GM19193 (cell line): ENCODE measurements around the gene SLC34A3.

Source experiments
- POLR2A ChIP-seq: IDR thresholded peaks from 4 replicates; pipeline ENCODE4 v1.6.1; 2011; ENCODE audit not compliant: insufficient read depth, insufficient read length; ENCODE audit errors: extremely low read depth

SLC34A3 gene

DNA sequence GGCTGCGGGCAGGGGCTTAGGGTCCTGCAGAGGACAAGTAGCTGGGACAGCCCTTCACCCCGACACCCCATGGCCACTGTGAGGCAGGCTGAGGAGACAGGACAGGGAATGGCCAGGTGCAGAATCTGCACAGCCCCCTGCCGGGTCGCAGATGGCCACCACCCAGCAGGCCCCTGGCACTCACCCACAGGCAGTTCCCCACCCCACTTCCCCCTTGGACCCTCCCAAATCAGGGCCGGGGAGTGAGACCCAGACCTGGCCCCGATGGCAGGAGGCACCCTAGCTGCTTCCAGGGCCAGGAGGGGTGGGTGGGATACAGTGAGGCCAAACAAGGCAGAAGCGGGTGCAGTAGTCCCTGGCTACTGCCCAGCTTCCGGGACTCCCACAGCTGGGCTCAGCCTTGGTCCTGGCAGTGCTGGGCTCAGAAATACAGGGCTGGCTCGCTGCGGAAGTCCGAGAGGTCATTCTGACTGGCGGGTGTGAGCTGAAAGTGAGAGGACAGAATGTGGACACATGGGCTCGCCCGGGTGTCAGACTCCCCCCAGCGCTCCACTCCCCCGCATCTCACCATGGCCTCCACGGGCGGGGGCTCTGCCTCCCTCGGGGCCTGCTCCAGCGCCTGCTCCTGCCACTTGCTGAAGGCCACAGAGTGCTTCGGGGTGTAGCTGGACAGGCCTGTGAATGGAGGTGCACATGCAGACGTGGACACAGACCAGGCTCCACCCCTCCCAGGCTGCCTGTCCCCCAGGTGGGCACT is 38.8 kb upstream of the SLC34A3 start:
- no peak for TF ChIP-seq POLR2A

- TF ChIP-seq POLR2A = no peak
These were observed 38.3 kb upstream of the SLC34A3 start for GRCh38 chr9:137192448-137192780.

DNA sequence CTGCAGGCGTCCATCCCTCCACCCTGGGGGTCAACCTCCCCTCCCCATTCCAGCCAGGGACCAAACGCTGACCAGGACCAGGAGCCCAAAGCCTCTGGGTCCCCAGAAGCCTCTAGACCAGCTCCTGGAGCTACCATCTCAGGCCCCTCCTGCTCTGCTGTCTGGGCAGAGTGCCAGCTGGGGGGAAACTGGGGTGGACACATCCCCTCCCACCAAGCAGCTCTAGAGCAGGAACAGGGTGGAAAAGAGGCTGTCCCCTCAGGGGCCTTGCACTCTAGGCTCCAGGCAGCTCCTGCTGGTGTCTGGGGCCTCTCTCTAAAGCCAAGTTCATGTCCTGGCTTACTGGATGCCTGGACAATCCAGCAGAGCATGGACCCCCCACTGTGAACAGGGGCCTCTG is 37.8 kb upstream of the SLC34A3 start:
- TF ChIP-seq POLR2A = no peak

- TF ChIP-seq POLR2A = no peak
These were observed 36.9 kb upstream of the SLC34A3 start for GRCh38 chr9:137193771-137194170.

- TF ChIP-seq POLR2A = no peak
These were observed 36.3 kb upstream of the SLC34A3 start for GRCh38 chr9:137194388-137194787.

- TF ChIP-seq POLR2A = no peak
These were observed 35.8 kb upstream of the SLC34A3 start for GRCh38 chr9:137194909-137195308.

GRCh38 chr9:137195525-137196220 is 35.0 kb upstream of the SLC34A3 start:
- no peak for TF ChIP-seq POLR2A

GRCh38 chr9:137198051-137198901 is 32.4 kb upstream of the SLC34A3 start:
- no peak for TF ChIP-seq POLR2A

GRCh38 chr9:137198902-137199283 is 31.8 kb upstream of the SLC34A3 start:
- TF ChIP-seq POLR2A = no peak

DNA sequence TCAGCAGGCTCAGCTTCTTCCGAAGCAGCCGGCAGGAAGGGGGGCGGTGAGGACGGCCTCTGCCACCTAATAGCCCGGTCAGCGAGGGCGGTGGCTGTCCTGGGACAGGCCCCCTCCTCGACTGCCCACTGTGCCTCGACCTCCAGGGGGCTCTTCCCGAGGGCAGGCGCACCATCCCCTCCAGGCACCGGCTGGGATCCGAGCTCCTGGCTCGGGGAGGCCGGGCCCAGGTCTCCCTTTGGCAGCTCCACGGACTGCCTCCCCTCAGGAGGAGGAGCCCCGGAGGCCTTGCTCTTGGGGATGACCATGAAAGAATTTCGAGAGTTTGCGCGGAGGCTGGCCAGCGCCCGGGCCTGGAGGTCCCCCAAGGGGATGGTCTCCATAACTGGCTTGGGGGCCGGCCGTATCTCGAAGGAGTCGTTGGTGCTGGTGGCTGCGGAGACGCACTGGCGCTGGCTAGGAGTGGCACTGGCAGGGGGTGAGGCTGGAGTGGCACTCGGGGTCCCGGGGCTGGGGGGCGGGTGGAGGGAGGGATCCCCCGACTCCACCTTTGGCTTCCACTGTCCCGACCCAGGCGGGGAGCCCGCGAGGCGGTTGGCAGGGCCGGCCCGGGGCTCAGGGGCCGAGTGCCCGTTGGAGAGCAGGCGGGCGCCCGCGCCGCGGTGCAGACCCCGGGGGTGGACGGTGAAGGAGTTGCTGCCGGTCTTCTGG is 31.1 kb upstream of the SLC34A3 start:
- no peak for TF ChIP-seq POLR2A

DNA sequence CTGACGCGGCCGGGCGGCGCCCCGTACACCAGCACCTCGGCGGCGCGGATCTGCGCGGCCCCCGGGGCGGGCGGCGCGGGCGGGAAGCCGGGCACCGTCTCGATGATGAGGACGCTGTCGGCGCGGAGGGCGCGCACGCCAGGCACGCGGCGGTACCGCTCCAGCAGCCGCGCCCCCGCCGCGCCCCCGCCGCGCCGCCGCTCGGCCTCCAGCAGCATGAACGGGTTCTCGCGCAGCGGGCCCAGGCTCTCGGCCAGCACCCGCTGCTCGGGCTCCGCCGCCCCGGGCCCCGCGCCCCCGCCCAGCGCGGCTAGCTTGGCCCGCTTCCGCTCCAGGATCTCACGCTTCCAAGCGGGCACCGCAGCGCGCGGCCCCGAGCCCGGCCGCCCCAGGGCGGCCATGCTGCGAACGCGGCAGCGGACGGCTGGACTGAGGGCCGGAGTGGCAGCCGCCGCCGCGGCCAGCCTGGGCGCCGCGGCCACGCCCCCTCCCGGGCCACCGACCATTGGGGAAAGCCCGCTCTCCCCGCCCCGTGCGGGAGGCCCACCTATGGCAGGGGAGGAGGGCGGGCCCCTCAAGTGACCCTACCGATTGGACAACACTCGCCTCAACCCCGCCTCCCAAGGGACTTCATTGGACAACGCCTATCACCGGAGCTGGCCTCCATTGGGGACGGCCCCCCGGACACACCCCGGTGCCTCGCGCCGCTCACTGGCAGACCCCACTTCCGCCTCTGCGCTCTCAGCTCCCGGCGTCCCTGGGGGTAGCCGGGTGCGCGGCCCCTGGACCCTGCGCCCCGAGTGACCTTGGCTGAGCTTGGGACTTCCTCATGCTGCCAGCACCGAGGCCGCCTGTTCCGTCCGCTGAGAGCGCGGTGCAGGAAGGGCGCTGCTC is 30.1 kb upstream of the SLC34A3 start, which contains the start of gene TPRN:
Gene TPRN, minus strand, starts transcription at position 431 of the 894 bp plus-strand sequence. Its CDS starts 30 bp downstream, at position 401.
- TF ChIP-seq POLR2A = peak; percentile 93

DNA sequence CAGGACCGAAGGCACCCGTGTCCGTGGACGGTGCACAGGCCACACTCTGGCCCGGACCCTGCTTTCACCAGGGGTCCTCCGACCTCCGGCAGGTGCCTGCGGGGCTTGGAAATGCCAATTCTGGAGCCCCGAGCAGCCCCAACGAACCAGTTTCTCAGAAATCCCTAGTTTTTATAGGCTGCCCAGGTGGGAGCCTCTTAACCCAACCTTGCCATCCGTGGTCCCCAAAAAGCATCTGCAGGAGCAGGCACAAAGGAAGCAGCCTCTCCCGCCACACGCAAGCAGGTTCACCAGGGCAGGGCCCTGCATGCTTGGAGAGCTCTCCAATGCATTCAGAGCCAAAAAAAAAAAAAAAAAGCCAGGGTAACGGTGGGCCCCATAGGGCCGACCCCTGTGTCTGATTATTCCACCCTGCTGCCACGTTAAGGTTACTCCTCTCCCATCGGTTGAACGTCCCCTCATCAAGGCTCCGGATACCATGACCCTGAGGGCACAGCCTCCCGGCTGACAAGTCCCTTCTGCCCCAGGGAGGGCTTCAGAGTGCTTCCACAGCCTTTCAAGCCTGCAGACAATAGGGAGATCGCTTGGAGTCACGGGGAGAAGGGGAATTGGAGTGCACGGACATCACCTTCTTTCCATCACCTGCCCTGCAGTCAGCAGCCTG is 29.4 kb upstream of the SLC34A3 start:
- TF ChIP-seq POLR2A = no peak

- TF ChIP-seq POLR2A = no peak
These were observed 27.7 kb upstream of the SLC34A3 start for GRCh38 chr9:137202966-137203365.

DNA sequence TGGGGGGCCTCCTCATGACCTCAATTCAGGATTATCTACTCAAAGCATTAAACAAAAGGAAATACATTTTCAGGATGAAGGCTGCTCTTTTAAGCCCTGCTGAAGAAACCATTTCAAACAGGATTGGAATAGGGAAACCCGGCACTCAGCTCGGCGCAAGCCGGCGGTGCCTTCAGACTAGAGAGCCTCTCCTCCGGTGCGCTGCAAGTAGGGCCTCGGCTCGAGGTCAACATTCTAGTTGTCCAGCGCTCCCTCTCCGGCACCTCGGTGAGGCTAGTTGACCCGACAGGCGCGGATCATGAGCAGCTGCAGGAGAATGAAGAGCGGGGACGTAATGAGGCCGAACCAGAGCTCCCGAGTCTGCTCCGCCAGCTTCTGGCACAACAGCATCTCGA is 26.0 kb upstream of the SLC34A3 start:
- TF ChIP-seq POLR2A = no peak
